GM18867 (cell line): ENCODE data around the gene SOX13.
"Not testable (repeated sequence)": the region's sequence is repeated elsewhere in the genome, so short reads cannot be mapped to it uniquely, and the experiment has no call there.

ENCODE experiments used
- ATAC-seq: cut with Tn5 transposase; IDR thresholded peaks from one replicate; pipeline ENCODE4 v1.9.1; 2021; ENCODE audit warnings: mild to moderate bottlenecking, moderate library complexity; ENCODE audit not compliant: unreplicated experiment

Gene SOX13

GRCh38 chr1:204084247-204084772 is 11.4 kb downstream of the SOX13 start:
- ATAC-seq, result no peak

- ATAC-seq, result no peak
Observed at GRCh38 chr1:204085876-204086275, 13.0 kb downstream of the SOX13 start.

GRCh38 chr1:204087181-204087892 is 14.4 kb downstream of the SOX13 start:
- no peak for ATAC-seq

- ATAC-seq, result no peak
Observed at GRCh38 chr1:204087893-204088528, 15.1 kb downstream of the SOX13 start.

- no peak for ATAC-seq
Observed at GRCh38 chr1:204088596-204088995, 15.7 kb downstream of the SOX13 start.

GRCh38 chr1:204089044-204089751 is 16.3 kb downstream of the SOX13 start:
- ATAC-seq, result no peak

GRCh38 chr1:204090132-204090531 is 17.2 kb downstream of the SOX13 start:
- not testable (repeated sequence) for ATAC-seq

- no peak for ATAC-seq
Observed at GRCh38 chr1:204091066-204091465, 18.2 kb downstream of the SOX13 start.

GRCh38 chr1:204091787-204092312 is 18.9 kb downstream of the SOX13 start:
- no peak for ATAC-seq

GRCh38 chr1:204092632-204093420 is 19.9 kb downstream of the SOX13 start:
- no peak for ATAC-seq

GRCh38 chr1:204093421-204093717 is 20.5 kb downstream of the SOX13 start:
- ATAC-seq, result no peak

GRCh38 chr1:204093781-204094180 is 20.9 kb downstream of the SOX13 start:
- no peak for ATAC-seq

- no peak for ATAC-seq
Observed at GRCh38 chr1:204094313-204094729, 21.4 kb downstream of the SOX13 start.

GRCh38 chr1:204094856-204095634 is 22.1 kb downstream of the SOX13 start:
- ATAC-seq, result no peak

GRCh38 chr1:204096931-204097330 is 24.0 kb downstream of the SOX13 start:
- ATAC-seq, result no peak

- no peak for ATAC-seq
Observed at GRCh38 chr1:204098683-204099082, 25.8 kb downstream of the SOX13 start.

- not testable (repeated sequence) for ATAC-seq
Observed at GRCh38 chr1:204099754-204100153, 26.8 kb downstream of the SOX13 start.

- no peak for ATAC-seq
Observed at GRCh38 chr1:204102029-204102611, 29.2 kb downstream of the SOX13 start.

- no peak for ATAC-seq
Observed at GRCh38 chr1:204102739-204103430, 30.0 kb downstream of the SOX13 start.
